ENCODE results near the gene SORBS1. TPM values are rescaled to one million over a fixed set of nuclear protein-coding genes. Genes with fewer than 3 reads are reported as not detected.

Gene SORBS1
- total and polyA plus RNA-seq, 2 of the 13 experiments (the other 11 are each of a cell fraction or from before 2014, with no cell fraction given), result 16.8 to 39.8 TPM

- H3K9me3 ChIP-seq (ENCODE audit: low read length), result no peaks in the 10 kb centered on the region
- ChIA-PET CTCF (ENCODE audit: low intra/inter-chr PET ratio, low total read pairs) (no interaction called here), POLR2A (no interaction called here)
- ATAC-seq (no peak), DNase-seq (ENCODE audit: low spot score) (no peak), FAIRE-seq (no peak)
- H4K20me1 ChIP-seq (ENCODE audit: insufficient read depth, low read length), result no peaks in the 10 kb centered on the region
- intact Hi-C loops (cut with micrococcal nuclease; ENCODE audit: unreplicated experiment), result no loop called here
- no peak overlapping the region for H3K4me3 ChIP-seq (replicated peaks in 1 of 3; ENCODE audit: insufficient read depth in 1 of 3, low read depth in 2 of 3, low read length in 3 of 3)
- no peak for TF ChIP-seq ATF1 (CRISPR knock-in tag; IDR thresholded peaks at IDR 0.05)
- TF ChIP-seq RFX1 (IDR thresholded peaks at IDR 0.05), result no peak
- TF ChIP-seq ZNF777 (CRISPR knock-in tag; IDR thresholded peaks at IDR 0.05), result no peak
- no peak for TF ChIP-seq ZNF234 (CRISPR knock-in tag; conservative IDR thresholded peaks at IDR 0.05)
- no peak for TF ChIP-seq SNAPC5 (CRISPR knock-in tag; IDR thresholded peaks at IDR 0.05; ENCODE audit: borderline replicate concordance)
- no peak for TF ChIP-seq KDM5B (CRISPR knock-in tag; IDR thresholded peaks at IDR 0.05; ENCODE audit: borderline replicate concordance)
- TF ChIP-seq TAF1 (CRISPR knock-in tag; IDR thresholded peaks at IDR 0.05), result no peak
- no peak for TF ChIP-seq ZBTB42 (CRISPR knock-in tag; IDR thresholded peaks at IDR 0.05)
- no peak for TF ChIP-seq FOXK2 (IDR thresholded peaks at IDR 0.05)
- no peak for TF ChIP-seq ZBED4 (CRISPR knock-in tag; IDR thresholded peaks at IDR 0.05; ENCODE audit: borderline replicate concordance)
- TF ChIP-seq HNF4A (CRISPR knock-in tag; IDR thresholded peaks at IDR 0.05), result no peak
- H2AFZ ChIP-seq (ENCODE audit: low read length), result no peak overlapping the region
- H3K79me2 ChIP-seq (ENCODE audit: insufficient read depth, low read length), result no peaks in the 10 kb centered on the region
- H3K27ac ChIP-seq (ENCODE audit: extremely low read length, insufficient read depth, low read length), result no peak overlapping the region
- no peaks in the 10 kb centered on the region for H3K27me3 ChIP-seq (ENCODE audit: control insufficient read depth in 1 of 2, insufficient read depth in 2 of 2, low read length in 2 of 2)
- H3K4me2 ChIP-seq (ENCODE audit: low read depth, low read length), result no peak overlapping the region
- WGBS (ENCODE audit: low lambda C conversion rate), result 39% methylated on average over 2 of the region's 2 CpGs
- in situ Hi-C loops (cut with HindIII; ENCODE audit: extremely low pct_ligation_motif_present, low pct_unique_long_range_greater_than_20kb), result no loop called here
- H3K36me3 ChIP-seq (replicated peaks in 1 of 2; ENCODE audit: control insufficient read depth in 1 of 2, insufficient read depth in 2 of 2, low read length in 2 of 2), result no peaks in the 10 kb centered on the region
- H3K4me1 ChIP-seq (ENCODE audit: insufficient read depth, low read length), result peaks cover 53% of the 10 kb centered on the region
- H3K9ac ChIP-seq (ENCODE audit: insufficient read depth, low read depth, low read length), result no peak overlapping the region
- no TSS peak for BruUV-seq (replicated peaks)
These were observed 256.2 kb downstream of the SORBS1 start for GRCh38 chr10:95304976-95305375.
